SU-DHL-6 (cell line): ENCODE measurements around the gene NSMCE1.

Experiments used
- EZH2phosphoT487 ChIP-seq: fragments of 200-600 bp; sonication (generic), shearing (Covaris generic); conservative IDR thresholded peaks from 2 replicates; pipeline ENCODE4 v1.6.1; 2018; ENCODE audit warnings: mild to moderate bottlenecking, antibody characterized with exemption, low read length, moderate library complexity, mixed read lengths
- TF ChIP-seq, protein P1 (sequence below): fragments of 200-600 bp; sonication (generic); IDR thresholded peaks from one replicate; pipeline ENCODE4 v1.5.1; 2017; ENCODE audit warnings: antibody characterized with exemption, mild to moderate bottlenecking, low read length, moderate library complexity; ENCODE audit not compliant: insufficient read depth, poor library complexity, severe bottlenecking

- TF ChIP-seq, protein P1, sequence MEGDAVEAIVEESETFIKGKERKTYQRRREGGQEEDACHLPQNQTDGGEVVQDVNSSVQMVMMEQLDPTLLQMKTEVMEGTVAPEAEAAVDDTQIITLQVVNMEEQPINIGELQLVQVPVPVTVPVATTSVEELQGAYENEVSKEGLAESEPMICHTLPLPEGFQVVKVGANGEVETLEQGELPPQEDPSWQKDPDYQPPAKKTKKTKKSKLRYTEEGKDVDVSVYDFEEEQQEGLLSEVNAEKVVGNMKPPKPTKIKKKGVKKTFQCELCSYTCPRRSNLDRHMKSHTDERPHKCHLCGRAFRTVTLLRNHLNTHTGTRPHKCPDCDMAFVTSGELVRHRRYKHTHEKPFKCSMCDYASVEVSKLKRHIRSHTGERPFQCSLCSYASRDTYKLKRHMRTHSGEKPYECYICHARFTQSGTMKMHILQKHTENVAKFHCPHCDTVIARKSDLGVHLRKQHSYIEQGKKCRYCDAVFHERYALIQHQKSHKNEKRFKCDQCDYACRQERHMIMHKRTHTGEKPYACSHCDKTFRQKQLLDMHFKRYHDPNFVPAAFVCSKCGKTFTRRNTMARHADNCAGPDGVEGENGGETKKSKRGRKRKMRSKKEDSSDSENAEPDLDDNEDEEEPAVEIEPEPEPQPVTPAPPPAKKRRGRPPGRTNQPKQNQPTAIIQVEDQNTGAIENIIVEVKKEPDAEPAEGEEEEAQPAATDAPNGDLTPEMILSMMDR: no peak
- TF ChIP-seq EZH2phosphoT487: no peak
Measured at GRCh38 chr16:27232901-27233625, 35.5 kb downstream of the NSMCE1 start.
